ENCODE measurements around the gene TRPM4.

DNA sequence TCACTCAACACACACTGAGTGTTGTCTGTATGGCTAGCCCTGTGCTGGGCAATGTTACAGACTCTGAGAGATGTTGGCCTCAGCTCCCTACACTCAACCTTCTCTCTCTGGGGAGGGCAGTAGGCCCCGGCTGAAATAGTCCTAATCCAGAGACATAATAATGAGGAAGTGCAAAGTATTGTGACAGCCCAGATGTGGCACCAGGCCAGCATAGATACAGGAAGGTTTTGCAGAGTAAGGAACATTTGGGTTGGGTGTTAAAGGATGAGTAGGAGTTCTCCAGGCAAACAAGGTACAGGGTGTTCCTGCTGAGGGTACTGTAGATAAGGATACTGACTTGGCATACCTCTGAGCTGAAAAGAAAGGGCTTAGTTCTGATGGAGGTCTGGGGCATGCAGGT is 41.0 kb upstream of the TRPM4 start:
- TF ChIP-seq, protein P1, sequence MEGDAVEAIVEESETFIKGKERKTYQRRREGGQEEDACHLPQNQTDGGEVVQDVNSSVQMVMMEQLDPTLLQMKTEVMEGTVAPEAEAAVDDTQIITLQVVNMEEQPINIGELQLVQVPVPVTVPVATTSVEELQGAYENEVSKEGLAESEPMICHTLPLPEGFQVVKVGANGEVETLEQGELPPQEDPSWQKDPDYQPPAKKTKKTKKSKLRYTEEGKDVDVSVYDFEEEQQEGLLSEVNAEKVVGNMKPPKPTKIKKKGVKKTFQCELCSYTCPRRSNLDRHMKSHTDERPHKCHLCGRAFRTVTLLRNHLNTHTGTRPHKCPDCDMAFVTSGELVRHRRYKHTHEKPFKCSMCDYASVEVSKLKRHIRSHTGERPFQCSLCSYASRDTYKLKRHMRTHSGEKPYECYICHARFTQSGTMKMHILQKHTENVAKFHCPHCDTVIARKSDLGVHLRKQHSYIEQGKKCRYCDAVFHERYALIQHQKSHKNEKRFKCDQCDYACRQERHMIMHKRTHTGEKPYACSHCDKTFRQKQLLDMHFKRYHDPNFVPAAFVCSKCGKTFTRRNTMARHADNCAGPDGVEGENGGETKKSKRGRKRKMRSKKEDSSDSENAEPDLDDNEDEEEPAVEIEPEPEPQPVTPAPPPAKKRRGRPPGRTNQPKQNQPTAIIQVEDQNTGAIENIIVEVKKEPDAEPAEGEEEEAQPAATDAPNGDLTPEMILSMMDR (IDR thresholded peaks at IDR 0.05; ENCODE audit: low read depth, low read length, missing input control), result no peak
- TF ChIP-seq EGR1 (IDR thresholded peaks at IDR 0.05; ENCODE audit: low read depth in 2 of 2) (no peak), FOXA2 (IDR thresholded peaks at IDR 0.05) (no peak), JUND (IDR thresholded peaks at IDR 0.05) (no peak), TAF1 (conservative IDR thresholded peaks at IDR 0.05) (no peak), SP1 (IDR thresholded peaks at IDR 0.05) (no peak), RAD21 (IDR thresholded peaks at IDR 0.05) (no peak), NR2F2 (IDR thresholded peaks at IDR 0.05) (no peak)
- TF ChIP-seq, protein P2, sequence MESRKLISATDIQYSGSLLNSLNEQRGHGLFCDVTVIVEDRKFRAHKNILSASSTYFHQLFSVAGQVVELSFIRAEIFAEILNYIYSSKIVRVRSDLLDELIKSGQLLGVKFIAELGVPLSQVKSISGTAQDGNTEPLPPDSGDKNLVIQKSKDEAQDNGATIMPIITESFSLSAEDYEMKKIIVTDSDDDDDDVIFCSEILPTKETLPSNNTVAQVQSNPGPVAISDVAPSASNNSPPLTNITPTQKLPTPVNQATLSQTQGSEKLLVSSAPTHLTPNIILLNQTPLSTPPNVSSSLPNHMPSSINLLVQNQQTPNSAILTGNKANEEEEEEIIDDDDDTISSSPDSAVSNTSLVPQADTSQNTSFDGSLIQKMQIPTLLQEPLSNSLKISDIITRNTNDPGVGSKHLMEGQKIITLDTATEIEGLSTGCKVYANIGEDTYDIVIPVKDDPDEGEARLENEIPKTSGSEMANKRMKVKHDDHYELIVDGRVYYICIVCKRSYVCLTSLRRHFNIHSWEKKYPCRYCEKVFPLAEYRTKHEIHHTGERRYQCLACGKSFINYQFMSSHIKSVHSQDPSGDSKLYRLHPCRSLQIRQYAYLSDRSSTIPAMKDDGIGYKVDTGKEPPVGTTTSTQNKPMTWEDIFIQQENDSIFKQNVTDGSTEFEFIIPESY (IDR thresholded peaks at IDR 0.05), result no peak

All from liver (tissue), 3 donors.